ENCODE measurements around the gene KLF7. TPM values are rescaled to one million over a fixed set of nuclear protein-coding genes. Genes with fewer than 3 reads are reported as not detected.

KLF7 gene
- total and polyA plus RNA-seq, 2 donors (not counting 3 experiments of a cell fraction or from before 2014, with no cell fraction given), result 32.8 to 42.9 TPM

DNA sequence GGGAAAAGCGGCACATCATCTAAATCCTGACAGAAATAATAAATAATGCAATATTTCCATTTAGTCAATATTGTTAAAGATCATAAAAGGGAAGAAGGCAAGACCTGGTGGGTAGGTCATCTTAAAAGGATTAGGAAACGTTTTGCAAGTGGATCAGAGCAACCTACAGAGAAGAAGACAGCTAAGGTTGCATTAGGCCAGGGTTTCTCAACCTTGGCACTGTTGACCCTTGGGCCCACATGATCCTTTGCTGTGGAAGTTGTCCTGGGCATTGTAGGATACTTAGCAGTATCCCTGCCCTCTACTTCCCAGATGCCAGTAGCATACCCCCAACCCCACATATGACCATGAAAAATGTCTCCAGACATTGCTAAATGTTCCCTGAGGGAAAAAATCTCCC lies 55.0 kb downstream of the KLF7 start:
- FAIRE-seq, result no peak
- TF ChIP-seq POLR2AphosphoS5 (IDR thresholded peaks at IDR 0.05; ENCODE audit: insufficient read depth, low read depth, low read length), result no peak
- TF ChIP-seq EZH2 (IDR thresholded peaks at IDR 0.05; ENCODE audit: borderline replicate concordance, low read depth, low read length, severe bottlenecking), result no peak
- TF ChIP-seq JUN (IDR thresholded peaks at IDR 0.05; ENCODE audit: borderline replicate concordance, insufficient read depth, insufficient read length, low read depth), result no peak
- no peak for TF ChIP-seq POLR2A (IDR thresholded peaks at IDR 0.05; ENCODE audit: low read depth, low read length)
- TF ChIP-seq, protein P1, sequence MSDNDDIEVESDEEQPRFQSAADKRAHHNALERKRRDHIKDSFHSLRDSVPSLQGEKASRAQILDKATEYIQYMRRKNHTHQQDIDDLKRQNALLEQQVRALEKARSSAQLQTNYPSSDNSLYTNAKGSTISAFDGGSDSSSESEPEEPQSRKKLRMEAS (IDR thresholded peaks at IDR 0.05; ENCODE audit: insufficient read depth, insufficient read length), result no peak
- TF ChIP-seq FOS (IDR thresholded peaks at IDR 0.05; ENCODE audit: borderline replicate concordance, insufficient read depth, low read length), result no peak
- no peak for TF ChIP-seq GATA2 (IDR thresholded peaks at IDR 0.05; ENCODE audit: insufficient read depth, insufficient read length, low read depth, low read length)
- TF ChIP-seq, protein P2, sequence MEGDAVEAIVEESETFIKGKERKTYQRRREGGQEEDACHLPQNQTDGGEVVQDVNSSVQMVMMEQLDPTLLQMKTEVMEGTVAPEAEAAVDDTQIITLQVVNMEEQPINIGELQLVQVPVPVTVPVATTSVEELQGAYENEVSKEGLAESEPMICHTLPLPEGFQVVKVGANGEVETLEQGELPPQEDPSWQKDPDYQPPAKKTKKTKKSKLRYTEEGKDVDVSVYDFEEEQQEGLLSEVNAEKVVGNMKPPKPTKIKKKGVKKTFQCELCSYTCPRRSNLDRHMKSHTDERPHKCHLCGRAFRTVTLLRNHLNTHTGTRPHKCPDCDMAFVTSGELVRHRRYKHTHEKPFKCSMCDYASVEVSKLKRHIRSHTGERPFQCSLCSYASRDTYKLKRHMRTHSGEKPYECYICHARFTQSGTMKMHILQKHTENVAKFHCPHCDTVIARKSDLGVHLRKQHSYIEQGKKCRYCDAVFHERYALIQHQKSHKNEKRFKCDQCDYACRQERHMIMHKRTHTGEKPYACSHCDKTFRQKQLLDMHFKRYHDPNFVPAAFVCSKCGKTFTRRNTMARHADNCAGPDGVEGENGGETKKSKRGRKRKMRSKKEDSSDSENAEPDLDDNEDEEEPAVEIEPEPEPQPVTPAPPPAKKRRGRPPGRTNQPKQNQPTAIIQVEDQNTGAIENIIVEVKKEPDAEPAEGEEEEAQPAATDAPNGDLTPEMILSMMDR (IDR thresholded peaks at IDR 0.05; ENCODE audit: extremely low read depth in 1 of 2, insufficient read depth in 1 of 2, low read depth in 1 of 2, low read length in 2 of 2), result no peak
- TF ChIP-seq MYC (IDR thresholded peaks at IDR 0.05; ENCODE audit: low read depth, low read length), result no peak
- Histone ChIP-seq H3K27me3 (ENCODE audit: control insufficient read depth in 2 of 2, insufficient read depth in 2 of 2, low read length in 2 of 2) (no peaks in the 10 kb centered on the region), H3K4me2 (ENCODE audit: insufficient read depth, low read length) (no peak overlapping the region), H3K79me2 (ENCODE audit: control insufficient read depth, insufficient read depth, low read length) (peaks cover 87% of the 10 kb centered on the region), H3K27ac (ENCODE audit: insufficient read depth, low read depth, low read length) (no peak overlapping the region), H3K9me1 (replicated peaks; ENCODE audit: control insufficient read depth, extremely low read depth, insufficient read depth, low read length) (no peaks in the 10 kb centered on the region), H4K20me1 (replicated peaks; ENCODE audit: control insufficient read depth, extremely low read depth, insufficient read depth, low read length) (no peaks in the 10 kb centered on the region), H3K9ac (replicated peaks; ENCODE audit: extremely low read depth, insufficient read depth, low read length) (no peak overlapping the region), H3K9me3 (replicated peaks; ENCODE audit: control insufficient read depth, insufficient read depth, low read length) (no peaks in the 10 kb centered on the region), H2AFZ (ENCODE audit: low read depth, low read length) (no peak overlapping the region), H3K4me1 (ENCODE audit: control insufficient read depth, extremely low read depth, insufficient read depth, low read length) (peaks cover 3% of the 10 kb centered on the region), H3K36me3 (ENCODE audit: control insufficient read depth in 2 of 2, extremely low read depth in 1 of 2, insufficient read depth in 2 of 2, low read length in 2 of 2) (peaks cover 4 to 9% of the 10 kb centered on the region in 2 experiments), H3K4me3 (replicated peaks in 1 of 3; ENCODE audit: insufficient read depth in 1 of 3, low read depth in 1 of 3, low read length in 3 of 3) (no peak overlapping the region)
- DNase-seq (ENCODE audit: low read depth, low spot score), result no peak
- ChIA-PET CTCF (no interaction called here), POLR2A (no interaction called here)
- BruUV-seq (replicated peaks), result no TSS peak
- dilution Hi-C loops (cut with MboI; ENCODE audit: extremely low pct_ligation_motif_present, low sequenced_read_pairs), result no loop called here
- intact Hi-C loops (cut with micrococcal nuclease), result no loop called here
